Measurements from ENCODE around the gene ADGRL1. TPM values are rescaled to one million over a fixed set of nuclear protein-coding genes. Genes with fewer than 3 reads are reported as not detected.
A peak's percentile ranks its signal among the peaks of the same experiment; 100 is the strongest.

The ADGRL1 gene
- total RNA-seq, 5 donors from 2014 or later (not counting 1 experiment from before 2014, with no cell fraction given), result 19.9 to 31.2 (median 28.0) TPM

DNA sequence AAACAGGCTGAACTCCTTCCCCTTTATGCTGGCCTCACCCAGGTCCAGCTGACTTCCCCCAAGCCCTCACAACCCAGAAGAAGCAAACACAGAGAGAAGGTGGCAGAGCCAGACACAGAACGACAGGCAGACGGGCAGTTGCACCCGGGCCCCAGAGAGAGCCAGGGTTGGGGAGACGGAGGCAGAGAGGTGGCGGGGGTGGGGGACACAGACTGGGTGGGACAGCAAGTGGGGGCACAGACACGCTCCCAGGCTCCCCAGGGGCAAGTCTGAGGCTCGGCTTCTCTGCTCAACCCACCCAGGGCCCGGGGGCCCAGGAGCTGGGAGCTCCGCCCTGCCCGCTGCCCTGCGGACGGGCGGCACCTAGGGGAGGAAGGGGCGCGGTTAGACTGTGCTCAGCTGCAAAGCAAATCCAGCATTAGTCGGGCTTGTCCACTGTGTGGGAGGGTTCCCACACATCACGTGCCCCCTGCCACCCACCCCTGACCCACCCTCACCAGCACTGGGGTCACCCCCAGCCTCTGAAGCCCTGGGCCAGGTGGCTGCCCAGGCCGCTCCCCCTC is 38.3 kb downstream of the ADGRL1 start:
- peaks cover 0 to 8% of the 10 kb centered on the region in 2 experiments for H3K27me3 ChIP-seq (replicated peaks in 1 of 2; ENCODE audit: control insufficient read depth in 2 of 2, extremely low read depth in 1 of 2, insufficient read depth in 2 of 2, low read length in 1 of 2)
- no peaks in the 10 kb centered on the region for H3K9me3 Mint-ChIP-seq
- DNase-seq (peak in 19 of 35 experiments; percentile 1 to 56 (median 29)), ATAC-seq (replicated peaks in 1 of 4) (peak; percentile 81 to 88 (median 83))
- H3K36me3 Mint-ChIP-seq, result peaks cover 17% of the 10 kb centered on the region
- WGBS (ENCODE audit: insufficient coverage), result 19% methylated on average over 10 of the region's 18 CpGs
- peaks cover 6 to 38% of the 10 kb centered on the region in 2 experiments for H3K4me1 ChIP-seq (ENCODE audit: control insufficient read depth in 1 of 2, extremely low read depth in 1 of 2, insufficient read depth in 2 of 2, low read length in 2 of 2)
- no peaks in the 10 kb centered on the region for H3K27me3 Mint-ChIP-seq
- peaks cover 27 to 29% (median 27%) of the 10 kb centered on the region in 3 donors for H3K4me1 Mint-ChIP-seq
- peak overlapping the region; percentile 76 to 91 (median 81) for H3K4me3 Mint-ChIP-seq
- H3K4me3 ChIP-seq (ENCODE audit: control insufficient read depth in 1 of 2, extremely low read depth in 1 of 2, low read length in 1 of 2), result peak overlapping the region; percentile 26 to 32
- POLR2A ChIA-PET, result interaction anchor here in 1 of 2 donors (0.5 to 0.7 kb wide), 2 partner anchors 25 to 174 kb away, joined by 6 read pairs; no protein-coding TSS in a partner anchor
- H3K27ac Mint-ChIP-seq, result peak overlapping the region; percentile 94 to 95
- CTCF ChIA-PET, result interaction anchor here in 1 of 2 donors (1.4 to 2.0 kb wide), 3 partner anchors 22 to 180 kb away, joined by 4 to 9 read pairs (median 6); partner anchors contain the start of gene ASF1B
- H3K36me3 ChIP-seq (ENCODE audit: control insufficient read depth in 2 of 2, extremely low read depth in 1 of 2, insufficient read depth in 1 of 2, low read length in 1 of 2), result peaks cover 8 to 10% of the 10 kb centered on the region in 2 donors
- H3K27ac ChIP-seq (ENCODE audit: low read length), result peak overlapping the region; percentile 68
- H3K9me3 ChIP-seq, result no peaks in the 10 kb centered on the region

GRCh38 chr19:14166999-14167575 is 38.9 kb downstream of the ADGRL1 start:
- H3K27ac Mint-ChIP-seq, result peak overlapping the region; percentile 94 to 95
- ATAC-seq (replicated peaks in 1 of 4) (peak; percentile 7 to 44 (median 22)), DNase-seq (peak in 4 of 35 experiments; percentile 6 to 37 (median 16))
- WGBS (ENCODE audit: insufficient coverage), result 38% methylated on average over 2 of the region's 12 CpGs
- peaks cover 17% of the 10 kb centered on the region for H3K36me3 Mint-ChIP-seq
- H3K9me3 ChIP-seq, result no peaks in the 10 kb centered on the region
- no peaks in the 10 kb centered on the region for H3K9me3 Mint-ChIP-seq
- peaks cover 0 to 8% of the 10 kb centered on the region in 2 experiments for H3K27me3 ChIP-seq (replicated peaks in 1 of 2; ENCODE audit: control insufficient read depth in 2 of 2, extremely low read depth in 1 of 2, insufficient read depth in 2 of 2, low read length in 1 of 2)
- H3K4me1 Mint-ChIP-seq, result peaks cover 27 to 29% (median 27%) of the 10 kb centered on the region in 3 donors
- H3K4me3 Mint-ChIP-seq, result peak overlapping the region; percentile 76 to 91 (median 81)
- H3K27me3 Mint-ChIP-seq, result no peaks in the 10 kb centered on the region
- POLR2A ChIA-PET, result interaction anchor here in 1 of 2 donors (0.5 to 0.7 kb wide), 2 partner anchors 26 to 175 kb away, joined by 6 read pairs; no protein-coding TSS in a partner anchor
- H3K4me3 ChIP-seq (ENCODE audit: control insufficient read depth in 1 of 2, extremely low read depth in 1 of 2, low read length in 1 of 2), result peak overlapping the region; percentile 26 to 41
- H3K4me1 ChIP-seq (ENCODE audit: control insufficient read depth in 1 of 2, extremely low read depth in 1 of 2, insufficient read depth in 2 of 2, low read length in 2 of 2), result peaks cover 6 to 38% of the 10 kb centered on the region in 2 experiments
- CTCF ChIA-PET, result interaction anchor here in 1 of 2 donors (1.4 to 2.0 kb wide), 2 partner anchors 31 to 181 kb away, joined by 4 to 9 read pairs; partner anchors contain the start of gene ASF1B
- peak overlapping the region; percentile 68 for H3K27ac ChIP-seq (ENCODE audit: low read length)
- H3K36me3 ChIP-seq (ENCODE audit: control insufficient read depth in 2 of 2, extremely low read depth in 1 of 2, insufficient read depth in 1 of 2, low read length in 1 of 2), result peaks cover 10 to 13% of the 10 kb centered on the region in 2 donors

DNA sequence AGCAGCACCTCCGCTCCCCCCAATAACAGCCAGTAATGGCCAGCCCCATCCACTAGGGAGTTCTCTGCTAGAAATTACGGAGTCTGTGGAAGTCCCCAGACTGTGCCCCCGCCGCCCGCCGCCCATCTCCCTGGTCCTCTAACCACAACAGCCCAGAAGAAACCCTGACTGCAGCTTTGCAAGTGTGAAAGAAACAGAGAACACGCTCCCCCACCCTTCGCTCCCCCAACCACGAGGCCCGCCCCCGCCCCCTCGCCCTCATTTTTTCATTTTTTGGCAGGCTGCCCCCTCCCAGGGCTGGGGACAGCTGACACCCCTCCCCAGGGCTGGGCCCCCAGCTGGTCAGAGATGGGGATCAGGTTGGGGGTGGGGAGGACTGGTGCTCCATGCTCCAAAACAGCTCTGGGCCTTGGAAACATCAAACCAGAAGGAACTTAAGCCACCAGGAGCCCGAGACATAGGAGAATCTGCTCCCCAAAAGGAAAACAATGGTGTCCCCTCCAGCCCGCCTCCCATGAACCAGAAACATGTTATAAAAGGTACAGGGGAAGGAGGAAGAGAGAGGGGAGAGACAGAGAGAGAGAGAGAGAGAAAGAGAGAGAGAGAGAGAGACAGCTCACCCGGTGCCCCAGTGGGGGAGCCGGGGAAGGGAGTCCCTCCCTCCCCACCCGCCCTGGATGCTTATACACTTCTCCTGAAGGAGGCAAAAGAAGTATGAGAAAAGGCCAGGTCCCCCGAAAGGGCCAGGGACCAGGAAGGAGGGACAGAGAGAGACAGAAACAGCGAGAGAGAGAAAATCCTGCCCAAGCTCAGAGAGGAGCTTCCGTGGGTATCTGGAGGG is 39.8 kb downstream of the ADGRL1 start:
- no peaks in the 10 kb centered on the region for H3K9me3 ChIP-seq
- ATAC-seq (replicated peaks in 1 of 4) (peak in 3 of 4 experiments; percentile 24 to 27 (median 24)), DNase-seq (peak in 22 of 35 experiments; percentile 4 to 49 (median 32))
- WGBS (ENCODE audit: insufficient coverage), result 39% methylated on average over 4 of the region's 20 CpGs
- peak overlapping the region; percentile 76 to 91 (median 81) for H3K4me3 Mint-ChIP-seq
- peak overlapping the region in 1 of 2 donors; percentile 41 for H3K4me3 ChIP-seq (ENCODE audit: control insufficient read depth in 1 of 2, extremely low read depth in 1 of 2, low read length in 1 of 2)
- H3K27ac Mint-ChIP-seq, result peak overlapping the region; percentile 94 to 95
- peaks cover 15% of the 10 kb centered on the region for H3K36me3 Mint-ChIP-seq
- no peaks in the 10 kb centered on the region for H3K27me3 Mint-ChIP-seq
- peaks cover 6 to 38% of the 10 kb centered on the region in 2 experiments for H3K4me1 ChIP-seq (ENCODE audit: control insufficient read depth in 1 of 2, extremely low read depth in 1 of 2, insufficient read depth in 2 of 2, low read length in 2 of 2)
- CTCF ChIA-PET, result interaction anchor here (0.6 to 2.0 kb wide), 3 partner anchors 26 to 1285 kb away, joined by 3 to 9 read pairs (median 9); partner anchors contain the start of genes ASF1B (in 1 of the 2) and DNASE2 (in 1 of the 2)
- peaks cover 0 to 8% of the 10 kb centered on the region in 2 experiments for H3K27me3 ChIP-seq (replicated peaks in 1 of 2; ENCODE audit: control insufficient read depth in 2 of 2, extremely low read depth in 1 of 2, insufficient read depth in 2 of 2, low read length in 1 of 2)
- H3K9me3 Mint-ChIP-seq, result no peaks in the 10 kb centered on the region
- POLR2A ChIA-PET, result no interaction called here
- H3K27ac ChIP-seq (ENCODE audit: low read length), result peak overlapping the region; percentile 68
- H3K36me3 ChIP-seq (ENCODE audit: control insufficient read depth in 2 of 2, extremely low read depth in 1 of 2, insufficient read depth in 1 of 2, low read length in 1 of 2), result peaks cover 6 to 7% of the 10 kb centered on the region in 2 donors
- H3K4me1 Mint-ChIP-seq, result peaks cover 27 to 29% (median 27%) of the 10 kb centered on the region in 3 donors

DNA sequence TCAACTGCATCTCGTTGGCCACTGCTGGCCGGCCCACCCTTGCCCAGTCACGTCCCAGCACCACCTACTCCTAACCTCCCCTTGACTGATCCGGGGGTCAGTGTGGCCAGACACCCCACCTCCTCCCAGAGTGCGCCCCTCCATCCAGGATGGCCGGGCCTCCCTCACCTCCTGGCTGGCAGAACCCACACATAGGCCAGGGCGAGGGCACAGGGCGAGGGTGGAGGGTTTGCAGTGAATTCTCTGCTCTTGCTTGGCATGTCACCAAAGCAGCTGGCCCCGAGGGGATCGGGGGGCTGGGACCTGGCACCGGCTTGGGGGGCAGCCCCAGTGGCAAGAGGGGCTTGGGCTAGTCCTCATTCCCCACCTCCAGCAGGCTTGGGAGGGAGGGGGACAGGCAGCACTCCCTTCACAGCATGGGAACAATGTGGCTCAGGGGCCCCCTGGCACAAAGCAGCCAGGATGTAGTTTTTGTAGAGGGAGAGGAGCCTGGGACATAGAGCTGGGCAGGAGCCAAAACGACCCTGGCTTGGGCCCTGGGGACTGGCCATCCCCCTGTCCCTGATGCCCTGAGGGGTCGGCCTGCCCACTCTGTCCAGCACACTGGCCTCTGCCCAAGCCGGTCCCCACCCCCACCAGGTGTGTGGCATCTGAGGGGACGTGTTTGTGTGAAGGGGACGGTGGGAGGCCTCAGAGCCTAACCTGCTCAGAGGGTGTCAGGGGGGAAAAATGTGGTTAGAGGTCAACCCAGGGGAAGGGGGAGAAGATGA is 41.1 kb downstream of the ADGRL1 start:
- ChIA-PET CTCF (no interaction called here), POLR2A (no interaction called here)
- ATAC-seq (replicated peaks in 1 of 4), result no peak
- 88% methylated on average over 5 of the region's 16 CpGs for WGBS (ENCODE audit: insufficient coverage)
- Mint-ChIP-seq H3K9me3 (no peaks in the 10 kb centered on the region), H3K27me3 (no peaks in the 10 kb centered on the region), H3K4me3 (no peak overlapping the region), H3K27ac (no peak overlapping the region), H3K4me1 (peaks cover 27 to 29% (median 27%) of the 10 kb centered on the region in 3 donors), H3K36me3 (peaks cover 3% of the 10 kb centered on the region)
- Histone ChIP-seq H3K27ac (ENCODE audit: low read length) (no peak overlapping the region), H3K9me3 (no peaks in the 10 kb centered on the region), H3K36me3 (ENCODE audit: control insufficient read depth in 2 of 2, extremely low read depth in 1 of 2, insufficient read depth in 1 of 2, low read length in 1 of 2) (peaks cover 0 to 7% of the 10 kb centered on the region in 2 donors), H3K27me3 (replicated peaks in 1 of 2; ENCODE audit: control insufficient read depth in 2 of 2, extremely low read depth in 1 of 2, insufficient read depth in 2 of 2, low read length in 1 of 2) (peaks cover 0 to 8% of the 10 kb centered on the region in 2 experiments), H3K4me1 (ENCODE audit: control insufficient read depth in 1 of 2, extremely low read depth in 1 of 2, insufficient read depth in 2 of 2, low read length in 2 of 2) (peaks cover 6 to 38% of the 10 kb centered on the region in 2 experiments), H3K4me3 (ENCODE audit: control insufficient read depth in 1 of 2, extremely low read depth in 1 of 2, low read length in 1 of 2) (no peak overlapping the region)
- DNase-seq, result no peak

DNA sequence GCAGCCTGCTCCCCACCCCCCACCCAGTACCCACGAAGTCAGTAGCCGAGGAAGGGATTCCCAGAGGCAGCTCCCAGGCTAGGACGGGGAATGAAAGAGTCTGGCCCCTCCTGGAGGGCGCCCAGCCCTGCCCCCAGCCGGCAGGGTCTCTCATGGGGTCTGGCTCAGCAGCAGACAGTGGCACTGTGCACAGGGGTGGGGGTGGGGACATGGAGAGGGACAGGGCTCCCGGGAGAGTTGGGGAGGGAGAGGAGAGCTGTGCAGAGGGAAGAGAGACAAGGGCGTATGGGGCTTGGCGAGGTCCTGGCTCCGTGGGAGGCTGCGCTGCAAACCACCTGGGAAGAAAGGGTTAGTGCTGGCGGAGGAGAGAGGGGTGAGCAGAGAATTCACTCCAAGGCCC is 41.9 kb downstream of the ADGRL1 start:
- H3K9me3 ChIP-seq, result no peaks in the 10 kb centered on the region
- no peaks in the 10 kb centered on the region for H3K36me3 Mint-ChIP-seq
- H3K9me3 Mint-ChIP-seq, result no peaks in the 10 kb centered on the region
- 88% methylated on average over 9 of the region's 11 CpGs for WGBS (ENCODE audit: insufficient coverage)
- H3K36me3 ChIP-seq (ENCODE audit: control insufficient read depth in 2 of 2, extremely low read depth in 1 of 2, insufficient read depth in 1 of 2, low read length in 1 of 2), result peaks cover 6 to 7% of the 10 kb centered on the region in 2 donors
- H3K4me1 ChIP-seq (ENCODE audit: control insufficient read depth in 1 of 2, extremely low read depth in 1 of 2, insufficient read depth in 2 of 2, low read length in 2 of 2), result peaks cover 6 to 38% of the 10 kb centered on the region in 2 experiments
- peaks cover 27 to 28% (median 27%) of the 10 kb centered on the region in 3 donors for H3K4me1 Mint-ChIP-seq
- H3K4me3 Mint-ChIP-seq, result no peak overlapping the region
- ChIA-PET CTCF (interaction anchor here in 1 of 2 donors (0.6 kb wide), 1 partner anchor 23 kb away, joined by 3 read pairs; no protein-coding TSS in a partner anchor), POLR2A (interaction anchor here in 1 of 2 donors (0.5 kb wide), 1 partner anchor 11 kb away, joined by 5 read pairs; no protein-coding TSS in a partner anchor)
- H3K4me3 ChIP-seq (ENCODE audit: control insufficient read depth in 1 of 2, extremely low read depth in 1 of 2, low read length in 1 of 2), result no peak overlapping the region
- peaks cover 0 to 8% of the 10 kb centered on the region in 2 experiments for H3K27me3 ChIP-seq (replicated peaks in 1 of 2; ENCODE audit: control insufficient read depth in 2 of 2, extremely low read depth in 1 of 2, insufficient read depth in 2 of 2, low read length in 1 of 2)
- DNase-seq (no peak), ATAC-seq (replicated peaks in 1 of 4) (no peak)
- H3K27ac Mint-ChIP-seq, result no peak overlapping the region
- H3K27ac ChIP-seq (ENCODE audit: low read length), result no peak overlapping the region
- H3K27me3 Mint-ChIP-seq, result no peaks in the 10 kb centered on the region

All from T-cell (primary cell).